Adrenal gland (tissue), 12 donors: Measurements from ENCODE around the gene NIBAN1. TPM values are rescaled to one million over a fixed set of nuclear protein-coding genes. Genes with fewer than 3 reads are reported as not detected.

Source experiments
- DNase-seq, 7 donors: peaks; one replicate each; pipeline ENCODE4 v3.0.0-alpha.2; 2019 to 2020
- H3K27ac ChIP-seq, 5 donors: fragments of 200-600 bp; sonication (generic) in 4 of 5; 1 replicate in 3 of 5; 2 replicates in 2 of 5; pipeline versions ENCODE4 v1.5.1 to v1.8.0; 2016 to 2020; ENCODE audit warnings: mild to moderate bottlenecking in 1 of 5
- H3K27me3 ChIP-seq: fragments of 200-600 bp; 2 replicates; pipeline ENCODE4 v1.8.0; 2021
- H3K36me3 ChIP-seq, 2 donors: fragments of 200-600 bp; replicated peaks in 1 of 2; 1 replicate in 1 of 2; 2 replicates in 1 of 2; pipeline versions ENCODE4 v1.5.1 to v1.8.0; 2018 to 2022
- H3K4me1 ChIP-seq, 2 donors: fragments of 200-600 bp; replicated peaks in 1 of 2; 1 replicate in 1 of 2; 2 replicates in 1 of 2; pipeline versions ENCODE4 v1.5.1 to v1.8.0; 2018 to 2021
- H3K4me3 ChIP-seq, 4 donors: fragments of 200-600 bp; sonication (generic) in 3 of 4; one replicate each; pipeline ENCODE4 v1.5.1; 2016 to 2018
- H3K9me3 ChIP-seq, 3 donors: fragments of 200-600 bp; sonication (generic) in 1 of 3; replicated peaks in 1 of 3; 1 replicate in 2 of 3; 2 replicates in 1 of 3; pipeline versions ENCODE4 v1.5.1 to v1.8.0; 2016 to 2021
- CTCF ChIP-seq, 6 experiments: fragments of 450-650 bp in 4 of 6; fragments of 200-600 bp in 2 of 6; sonication (generic) in 1 of 6; IDR thresholded peaks; 1 replicate in 5 of 6; 2 replicates in 1 of 6; pipeline versions ENCODE4 v1.5.1 to v1.8.0; 2016 to 2021; ENCODE audit warnings: antibody characterized with exemption in 6 of 6, mild to moderate bottlenecking in 2 of 6, moderate library complexity in 1 of 6
- POLR2A ChIP-seq, 2 donors: fragments of 450-650 bp; IDR thresholded peaks; one replicate each; pipeline ENCODE4 v1.6.1; 2017; ENCODE audit warnings: antibody characterized with exemption in 2 of 2, mild to moderate bottlenecking in 2 of 2, moderate library complexity in 1 of 2
- WGBS, 4 donors: extraction: QIAGEN DNeasy Blood & Tissue Kit in 2 of 4; methylation state at CpG; one replicate each; pipeline versions ENCODE4 v1.1.5 to v1.1.7; 2013 to 2017; 5-methylcytosine and 5-hydroxymethylcytosine counted together
- intact Hi-C, 2 donors: fragments of 100-400 bp; cut with DNase I; formaldehyde crosslinking; loops; one replicate each; pipeline versions ENCODE4 v1.14.1 to v1.15.0; 2022 to 2023
- polyA plus RNA-seq, 3 donors: library from polyadenylated mRNA; stranded (reverse); fragments of 200-250 nt in 2 of 3; fragments of 350-450 nt in 1 of 3; fragmentation: Illumina TruSeq in 1 of 3; extraction: RNeasy Lipid Tissue Mini Kit (QIAGEN cat#74804) in 1 of 3; gene quantifications; one replicate each; pipeline ENCODE4 v1.2.3, GENCODE V29; 2013 to 2014
- total RNA-seq, 9 donors: library from RNA; depleted of rRNA in 4 of 9; stranded (reverse); fragments of >200 nt in 4 of 9; fragments of 120-200 nt in 1 of 9; fragmentation: NEBNext Ultra II Directional in 1 of 9; extraction: Animal tissue kit (Norgen Biotek cat#: 25700) in 1 of 9; gene quantifications; one replicate each; pipeline versions ENCODE4 v1.1.0 to v1.2.4, GENCODE V29; 2013 to 2023
- donor health status: healthy with polysubstance abuse.
- donor health status: Bipolar disorder and iron deficiency.
- donor health status: DM: yes; HTN: yes; CAD: no.
- donor health status: DM: no; HTN: no; CAD: no.
- donor health status: DM: no; HTN: no; CAD: no.
- donor health status: DM: yes; HTN: yes; CAD: no.

NIBAN1 gene
- total and polyA plus RNA-seq, 12 donors = 2.3 to 30.6 (median 11.2) TPM

GRCh38 chr1:184975208-184975870 is 1.0 kb upstream of the NIBAN1 start:
- H3K9me3 ChIP-seq = no peaks in the 10 kb centered on the region
- intact Hi-C loops = loop anchor here in 1 of 2 donors (5.0 kb wide), 1 partner anchor 173 kb away; no protein-coding TSS in a partner anchor
- H3K4me3 ChIP-seq = no peak overlapping the region
- no peak for TF ChIP-seq CTCF (IDR thresholded peaks at IDR 0.05)
- no peak for TF ChIP-seq POLR2A (IDR thresholded peaks at IDR 0.05)
- H3K27ac ChIP-seq = no peak overlapping the region
- DNase-seq = no peak
- H3K4me1 ChIP-seq = peaks cover 0 to 7% of the 10 kb centered on the region in 2 donors
- no peaks in the 10 kb centered on the region for H3K36me3 ChIP-seq
- no peaks in the 10 kb centered on the region for H3K27me3 ChIP-seq
- 81 to 87% (median 83%) methylated on average over 6 of the region's 6 CpGs for WGBS, 4 donors

DNA sequence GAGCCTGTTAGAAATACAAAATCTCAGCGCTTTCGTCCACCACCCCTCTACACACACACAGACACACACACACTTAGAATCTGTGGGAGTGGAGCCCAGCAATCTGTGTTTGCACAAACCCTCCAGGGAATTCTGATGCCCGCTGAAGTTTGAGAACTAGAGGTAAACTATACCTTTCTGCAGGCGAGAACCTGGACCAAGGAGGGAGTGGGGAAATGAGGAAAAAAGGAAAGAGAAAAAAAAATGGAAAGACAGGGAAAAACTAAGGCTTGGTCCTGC is 468 bp upstream of the NIBAN1 start:
- WGBS, 4 donors = 76 to 83% (median 77%) methylated on average over 4 of the region's 4 CpGs
- intact Hi-C loops = loop anchor here in 1 of 2 donors (5.0 kb wide), 1 partner anchor 172 kb away; no protein-coding TSS in a partner anchor
- Histone ChIP-seq H3K27ac (no peak overlapping the region), H3K4me3 (peak overlapping the region in 1 of 4 donors; percentile 81), H3K9me3 (no peaks in the 10 kb centered on the region), H3K36me3 (no peaks in the 10 kb centered on the region), H3K27me3 (no peaks in the 10 kb centered on the region), H3K4me1 (peaks cover 0 to 7% of the 10 kb centered on the region in 2 donors)
- DNase-seq = no peak
- TF ChIP-seq POLR2A (IDR thresholded peaks at IDR 0.05) = no peak
- TF ChIP-seq CTCF (IDR thresholded peaks at IDR 0.05) = no peak

DNA sequence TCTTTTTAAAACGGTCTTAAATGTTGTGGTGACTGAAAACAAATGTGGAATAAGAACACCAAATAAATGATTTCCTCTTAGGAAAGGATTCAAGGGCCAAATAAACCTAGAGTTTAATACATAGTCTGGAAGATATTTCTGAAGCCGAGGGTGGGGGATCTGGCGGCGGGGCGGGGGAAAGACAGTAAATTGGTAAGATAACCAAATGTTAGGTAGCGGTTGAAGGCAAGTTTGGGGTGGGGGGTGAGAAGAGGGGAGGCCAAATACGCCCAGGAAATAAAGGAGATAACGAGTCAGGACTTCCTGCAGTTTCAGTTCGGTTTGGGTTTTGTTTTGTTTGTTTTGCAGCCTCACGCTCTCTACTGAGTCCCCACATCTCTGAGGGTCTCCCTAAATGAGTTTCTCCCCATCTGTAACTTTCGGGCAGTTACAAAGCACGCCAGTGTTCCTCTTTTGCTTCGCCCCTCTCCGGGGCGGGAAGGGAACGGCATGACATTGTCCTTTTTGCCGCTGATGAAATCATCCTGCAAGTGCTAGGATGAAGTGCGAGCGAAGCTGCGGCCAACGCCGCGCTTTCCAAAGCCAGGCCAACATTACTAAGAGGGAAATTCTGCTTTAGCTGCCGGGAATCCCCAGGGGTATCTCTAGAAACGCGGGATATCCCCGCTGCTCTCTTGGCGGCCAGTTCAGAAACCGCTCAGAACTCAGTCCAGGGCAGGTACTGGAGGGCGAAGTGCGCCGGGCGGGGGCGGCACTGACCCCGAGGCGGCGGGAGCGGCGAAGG is 844 bp downstream of the NIBAN1 start:
- Histone ChIP-seq H3K36me3 (no peaks in the 10 kb centered on the region), H3K27ac (peak overlapping the region in 4 of 5 donors; percentile 14 to 77 (median 52)), H3K9me3 (no peaks in the 10 kb centered on the region), H3K27me3 (no peaks in the 10 kb centered on the region), H3K4me1 (peaks cover 0 to 7% of the 10 kb centered on the region in 2 donors), H3K4me3 (peak overlapping the region; percentile 5 to 81 (median 48))
- intact Hi-C loops = no loop called here
- peak; percentile 37 to 65 (median 49) for DNase-seq
- 6 to 20% (median 8%) methylated on average over 16 to 39 of the region's 39 CpGs for WGBS, 4 donors
- TF ChIP-seq CTCF (IDR thresholded peaks at IDR 0.05) (peak in 1 of 6 experiments; percentile 16), POLR2A (IDR thresholded peaks at IDR 0.05) (peak in 1 of 2 donors; percentile 10)

- Histone ChIP-seq H3K4me3 (no peak overlapping the region), H3K4me1 (peaks cover 0 to 7% of the 10 kb centered on the region in 2 donors), H3K9me3 (no peaks in the 10 kb centered on the region), H3K36me3 (no peaks in the 10 kb centered on the region), H3K27ac (peak overlapping the region in 1 of 5 donors; percentile 57), H3K27me3 (no peaks in the 10 kb centered on the region)
- TF ChIP-seq CTCF (IDR thresholded peaks at IDR 0.05) (no peak), POLR2A (IDR thresholded peaks at IDR 0.05) (no peak)
- intact Hi-C loops = no loop called here
- WGBS, 4 donors = 71 to 82% (median 79%) methylated on average over 4 of the region's 4 CpGs
- DNase-seq = no peak
These were observed 1.8 kb downstream of the NIBAN1 start for GRCh38 chr1:184972315-184973055.
